K562 (cell line): ENCODE results near the gene ROM1. TPM values are rescaled to one million over a fixed set of nuclear protein-coding genes. Genes with fewer than 3 reads are reported as not detected.

Experiments used
- ARID3A ChIP-seq: IDR thresholded peaks from 2 replicates; pipeline ENCODE4 v1.6.1; 2012; ENCODE audit warnings: low read depth, low read length, improper control_type of control experiment, borderline replicate concordance
- CHD4 ChIP-seq: fragments of 200-600 bp; sonication (generic); IDR thresholded peaks from 3 replicates; pipeline ENCODE4 v1.6.1; 2012; ENCODE audit warnings: low read depth, mild to moderate bottlenecking, mixed read lengths, low read length, inconsistent platforms; ENCODE audit not compliant: insufficient read depth, insufficient replicate concordance, poor library complexity, severe bottlenecking
- HNRNPK ChIP-seq: fragments of 200-400 bp; formaldehyde crosslinking; IDR thresholded peaks from one replicate; pipeline ENCODE4 v1.6.1; 2018; ENCODE audit warnings: mild to moderate bottlenecking, low read depth, low read length; ENCODE audit not compliant: poor library complexity, severe bottlenecking
- HNRNPLL ChIP-seq: fragments of 200-400 bp; formaldehyde crosslinking; IDR thresholded peaks from 2 replicates; pipeline ENCODE4 v1.6.1; 2017; ENCODE audit warnings: low read length, low read depth, mild to moderate bottlenecking; ENCODE audit not compliant: poor library complexity, severe bottlenecking
- NEUROD1 ChIP-seq: fragments of 150-350 bp; IDR thresholded peaks from 2 replicates; pipeline ENCODE4 v1.6.1; 2014; ENCODE audit warnings: borderline replicate concordance, low read length, low read depth; ENCODE audit not compliant: partially characterized antibody
- TBP ChIP-seq: optimal IDR thresholded peaks from 2 replicates; pipeline ENCODE3; 2011; ENCODE audit warnings: low read depth, low read length, improper control_type of control experiment
- THRA ChIP-seq: fragments of 450-650 bp; IDR thresholded peaks from 2 replicates; pipeline ENCODE4 v1.6.1; 2017; ENCODE audit warnings: mild to moderate bottlenecking, moderate library complexity
- ZNF644 ChIP-seq: fragments of 200-800 bp; sonication (Bioruptor generic); IDR thresholded peaks from 2 replicates; pipeline ENCODE4 v1.6.1; 2016; ENCODE audit warnings: low read depth, missing genetic modification characterization, missing compliant biosample characterization
- polyA plus RNA-seq, 8 experiments: library from polyadenylated mRNA; depleted of rRNA in 4 of 8; stranded (reverse) in 5 of 8; unstranded in 3 of 8; fragments of >200 nt; fragmentation: Nextera tagmentation in 2 of 8; fragmentation: Illumina TruSeq in 1 of 8; extraction: Ambion mirVana in 2 of 8; extraction: Trizol in 1 of 8; gene quantifications; 2 replicates each; pipeline versions ENCODE4 v1.2.1 to v1.2.3, GENCODE V29; 2011 to 2014; ENCODE audit warnings: inconsistent platforms in 1 of 8, missing spikeins in 1 of 8
- total RNA-seq, 7 experiments: library from RNA; depleted of rRNA in 6 of 7; stranded (reverse); fragments of >200 nt in 6 of 7; fragmentation: Illumina TruSeq in 2 of 7; extraction: Trizol in 2 of 7; gene quantifications; 2 replicates each; pipeline versions ENCODE4 v1.2.1 to v1.2.3, GENCODE V29; 2011 to 2021; ENCODE audit warnings: low replicate concordance in 1 of 7

Gene ROM1
- total and polyA plus RNA-seq, 9 of the 15 experiments (the other 6 are each of a cell fraction or from before 2014, with no cell fraction given), result 0.75 to 4.0 (median 2.6) TPM

GRCh38 chr11:62599901-62600300 is 13.2 kb upstream of the ROM1 start (continued):
- TF ChIP-seq ARID3A, result no peak
- no peak for TF ChIP-seq HNRNPK
- no peak for TF ChIP-seq NEUROD1
- TF ChIP-seq THRA, result no peak
- TF ChIP-seq TBP, result peak; percentile 18
- TF ChIP-seq HNRNPLL, result no peak
- TF ChIP-seq ZNF644, result no peak
- no peak for TF ChIP-seq CHD4
